Subcutaneous adipose tissue (tissue), 4 donors: Measurements from ENCODE around the gene ZNF853. TPM values are rescaled to one million over a fixed set of nuclear protein-coding genes. Genes with fewer than 3 reads are reported as not detected.

Experiments used
- total RNA-seq, 4 donors: library from RNA; depleted of rRNA; stranded (reverse); fragments of >200 nt; gene quantifications; one replicate each; pipeline ENCODE4 v1.1.0, GENCODE V29; 2016
- TF ChIP-seq, protein P1 (sequence below): fragments of 450-650 bp; IDR thresholded peaks from one replicate; pipeline ENCODE4 v1.5.1; 2016; ENCODE audit warnings: low read depth, mild to moderate bottlenecking, control low read depth, antibody characterized with exemption, moderate library complexity

The ZNF853 gene
- total RNA-seq, 4 donors from 2014 or later: 2.8 to 4.9 (median 4.6) TPM

- TF ChIP-seq, protein P1, sequence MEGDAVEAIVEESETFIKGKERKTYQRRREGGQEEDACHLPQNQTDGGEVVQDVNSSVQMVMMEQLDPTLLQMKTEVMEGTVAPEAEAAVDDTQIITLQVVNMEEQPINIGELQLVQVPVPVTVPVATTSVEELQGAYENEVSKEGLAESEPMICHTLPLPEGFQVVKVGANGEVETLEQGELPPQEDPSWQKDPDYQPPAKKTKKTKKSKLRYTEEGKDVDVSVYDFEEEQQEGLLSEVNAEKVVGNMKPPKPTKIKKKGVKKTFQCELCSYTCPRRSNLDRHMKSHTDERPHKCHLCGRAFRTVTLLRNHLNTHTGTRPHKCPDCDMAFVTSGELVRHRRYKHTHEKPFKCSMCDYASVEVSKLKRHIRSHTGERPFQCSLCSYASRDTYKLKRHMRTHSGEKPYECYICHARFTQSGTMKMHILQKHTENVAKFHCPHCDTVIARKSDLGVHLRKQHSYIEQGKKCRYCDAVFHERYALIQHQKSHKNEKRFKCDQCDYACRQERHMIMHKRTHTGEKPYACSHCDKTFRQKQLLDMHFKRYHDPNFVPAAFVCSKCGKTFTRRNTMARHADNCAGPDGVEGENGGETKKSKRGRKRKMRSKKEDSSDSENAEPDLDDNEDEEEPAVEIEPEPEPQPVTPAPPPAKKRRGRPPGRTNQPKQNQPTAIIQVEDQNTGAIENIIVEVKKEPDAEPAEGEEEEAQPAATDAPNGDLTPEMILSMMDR: no peak
Measured at GRCh38 chr7:6577369-6578113, 37.9 kb upstream of the ZNF853 start, which contains the start of gene ZDHHC4. Gene ZDHHC4, plus strand, starts transcription at chr7:6577454. Its CDS starts 3,108 bp downstream, at chr7:6580562.

DNA sequence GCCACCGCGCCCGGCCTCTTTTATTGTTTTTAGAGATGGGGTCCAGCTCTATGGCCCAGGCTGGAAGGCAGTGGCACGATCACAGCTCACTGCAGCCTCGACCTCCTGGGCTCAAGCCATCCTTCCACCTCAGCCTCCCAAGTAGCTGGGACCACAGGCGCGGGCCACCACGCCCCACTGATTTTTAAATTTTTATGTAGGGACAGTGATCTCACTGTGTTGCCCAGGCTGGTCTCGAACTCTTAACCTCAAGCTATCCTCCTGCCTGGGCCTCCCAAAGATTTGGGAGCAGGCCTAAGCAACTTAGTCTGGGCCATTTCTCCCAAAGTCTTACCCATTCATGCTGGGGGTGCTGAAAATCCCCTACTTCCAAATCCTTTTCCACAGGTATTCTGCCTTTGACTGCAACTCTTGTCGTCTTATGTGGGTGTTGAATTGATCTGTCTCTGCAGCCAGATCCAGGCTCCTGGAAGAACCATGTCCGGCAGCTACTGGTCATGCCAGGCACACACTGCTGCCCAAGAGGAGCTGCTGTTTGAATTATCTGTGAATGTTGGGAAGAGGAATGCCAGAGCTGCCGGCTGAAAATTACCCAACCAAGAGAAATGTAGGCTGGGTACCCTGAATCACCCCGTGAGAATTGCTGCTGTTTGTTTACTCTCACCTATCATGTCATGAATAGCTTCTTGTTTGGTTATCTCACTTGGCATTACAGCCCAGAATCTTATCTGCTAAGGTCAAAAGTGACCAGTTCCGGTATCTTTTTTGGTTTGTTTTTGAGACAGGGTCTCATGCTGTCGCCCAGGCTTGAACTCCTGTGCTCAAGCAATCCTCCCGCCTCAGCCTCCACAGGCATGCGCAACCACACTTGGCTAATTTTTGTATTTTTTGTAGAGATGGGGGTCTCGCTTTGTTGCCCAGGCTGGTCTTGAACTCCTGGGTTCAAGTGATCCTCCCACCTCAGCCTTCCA is 37.0 kb upstream of the ZNF853 start:
- TF ChIP-seq, protein P1: no peak

GRCh38 chr7:6579446-6579845 is 36.0 kb upstream of the ZNF853 start:
- TF ChIP-seq, protein P1: no peak

DNA sequence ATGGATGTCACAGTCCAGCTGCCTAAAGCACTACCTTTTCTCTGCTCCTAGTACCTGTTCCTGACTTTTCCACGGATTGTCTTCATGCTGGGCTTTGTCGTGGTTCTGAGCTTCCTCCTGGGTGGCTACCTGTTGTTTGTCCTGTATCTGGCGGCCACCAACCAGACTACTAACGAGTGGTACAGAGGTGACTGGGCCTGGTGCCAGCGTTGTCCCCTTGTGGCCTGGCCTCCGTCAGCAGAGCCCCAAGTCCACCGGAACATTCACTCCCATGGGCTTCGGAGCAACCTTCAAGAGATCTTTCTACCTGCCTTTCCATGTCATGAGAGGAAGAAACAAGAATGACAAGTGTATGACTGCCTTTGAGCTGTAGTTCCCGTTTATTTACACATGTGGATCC is 26.8 kb upstream of the ZNF853 start:
- TF ChIP-seq, protein P1: no peak

DNA sequence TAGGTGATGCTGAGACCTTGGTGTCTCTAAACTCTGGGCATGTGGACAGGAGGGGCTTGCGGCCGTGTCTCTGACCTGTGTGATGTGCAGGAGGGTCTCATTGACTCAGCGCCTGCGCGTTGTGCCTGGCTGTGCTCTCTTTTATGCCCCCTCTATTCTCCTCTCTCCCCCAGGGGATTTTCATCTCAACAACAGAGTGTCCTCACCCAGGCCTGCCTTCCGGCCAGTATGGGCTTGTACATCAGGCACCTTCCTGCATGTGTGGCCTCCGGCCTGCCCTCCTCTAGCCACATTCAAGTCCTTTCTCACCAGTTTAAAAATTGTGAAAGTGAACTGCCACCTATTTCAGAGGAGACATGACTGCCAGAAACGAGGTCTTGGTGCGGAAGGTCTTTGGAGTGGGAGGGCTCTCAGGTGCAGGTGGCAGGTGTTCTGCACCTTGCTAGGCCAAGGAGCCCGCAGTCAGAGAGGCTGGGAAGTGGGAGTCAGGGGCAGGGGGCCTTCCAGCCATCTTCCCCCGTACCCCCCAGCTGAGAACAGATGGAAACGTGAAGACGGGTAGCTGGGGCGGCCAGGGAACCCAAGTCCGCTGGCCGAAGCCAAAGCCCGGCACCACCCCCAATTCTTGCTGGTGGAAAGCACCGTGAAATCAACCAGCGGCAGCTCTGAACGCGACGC is 26.1 kb upstream of the ZNF853 start:
- TF ChIP-seq, protein P1: no peak

GRCh38 chr7:6589829-6590644 is 25.4 kb upstream of the ZNF853 start, which contains the start of gene INTS15:
Gene INTS15, plus strand, starts transcription at chr7:6590021. Its CDS starts 263 bp downstream, at chr7:6590284.
- TF ChIP-seq, protein P1: no peak
